Activated T-helper 1 cell treated with anti-CD3 and anti-CD28 coated beads, Interleukin-12 subunit alpha, Interleukin-12 subunit beta, Interleukin-2, Interleukin-4 antibody, amounts not matched to agents 30 ng/mL and 10 ng/mL and 1 ng/mL, durations not matched to agents 14 hours and 24 hours and 36 hours (primary cell): ENCODE measurements around the gene DNAJC24. TPM values are rescaled to one million over a fixed set of nuclear protein-coding genes. Genes with fewer than 3 reads are reported as not detected.
"Not testable (repeated sequence)": the region's sequence is repeated elsewhere in the genome, so short reads cannot be mapped to it uniquely, and the experiment has no call there.

Experiments used
- DNase-seq: peaks from one replicate; pipeline ENCODE4 v3.0.0; 2021; ENCODE audit warnings: low spot score
- H3K27ac Mint-ChIP-seq: one replicate; pipeline ENCODE4 v1.8.0; 2021; ENCODE audit warnings: mild to moderate bottlenecking, mixed read lengths
- H3K27me3 Mint-ChIP-seq: one replicate; pipeline ENCODE4 v1.8.0; 2022; ENCODE audit warnings: mild to moderate bottlenecking, moderate library complexity, mixed read lengths; ENCODE audit not compliant: insufficient read depth
- H3K36me3 Mint-ChIP-seq: one replicate; pipeline ENCODE4 v1.8.0; 2021; ENCODE audit warnings: low read depth, mixed read lengths
- H3K4me1 Mint-ChIP-seq: one replicate; pipeline ENCODE4 v1.8.0; 2021; ENCODE audit warnings: low read depth, mixed read lengths
- H3K4me3 Mint-ChIP-seq: one replicate; pipeline ENCODE4 v1.8.0; 2021; ENCODE audit warnings: mild to moderate bottlenecking, moderate library complexity, mixed read lengths
- H3K9me3 Mint-ChIP-seq: one replicate; pipeline ENCODE4 v1.8.0; 2021; ENCODE audit warnings: mixed read lengths
- intact Hi-C: fragments of 100-400 bp; cut with micrococcal nuclease; formaldehyde crosslinking; loops from one replicate; pipeline ENCODE4 v1.15.1; 2024
- total RNA-seq: library from RNA; stranded (reverse); gene quantifications from 2 replicates; pipeline ENCODE4 v1.2.3, GENCODE V29; 2022

Gene DNAJC24
- total RNA-seq, result 15.8 and 20.6 TPM in 2 replicates

GRCh38 chr11:31369348-31370329 lies at the start of gene DNAJC24, which contains the start of gene DCDC1:
Gene DNAJC24, plus strand, starts transcription at chr11:31369860. Its CDS starts 889 bp downstream, at chr11:31370749.
Gene DCDC1, minus strand, starts transcription at chr11:31369739. Its CDS starts 41,459 bp downstream, at chr11:31328280.
- intact Hi-C loops, result loop anchor here (1.0 to 10.0 kb wide), 7 partner anchors 8 to 1888 kb away; partner anchors contain the start of genes ARL14EP, EIF3M, ELP4 and HIPK3
- Mint-ChIP-seq H3K36me3 (peaks cover 10% of the 10 kb centered on the region), H3K27me3 (peaks cover 7% of the 10 kb centered on the region), H3K27ac (peak within 1 kb of the TSS; percentile 95), H3K4me3 (peak within 1 kb of the TSS; percentile 99), H3K4me1 (peaks cover 25% of the 10 kb centered on the region), H3K9me3 (no peaks in the 10 kb centered on the region)
- peak; percentile 89 for DNase-seq

- H3K4me1 Mint-ChIP-seq, intact Hi-C loops, H3K27me3 Mint-ChIP-seq, H3K4me3 Mint-ChIP-seq, H3K27ac Mint-ChIP-seq, H3K36me3 Mint-ChIP-seq, DNase-seq, H3K9me3 Mint-ChIP-seq: not testable (repeated sequence)
Measured at GRCh38 chr11:31321494-31321893, 48.2 kb upstream of the DNAJC24 start.

DNA sequence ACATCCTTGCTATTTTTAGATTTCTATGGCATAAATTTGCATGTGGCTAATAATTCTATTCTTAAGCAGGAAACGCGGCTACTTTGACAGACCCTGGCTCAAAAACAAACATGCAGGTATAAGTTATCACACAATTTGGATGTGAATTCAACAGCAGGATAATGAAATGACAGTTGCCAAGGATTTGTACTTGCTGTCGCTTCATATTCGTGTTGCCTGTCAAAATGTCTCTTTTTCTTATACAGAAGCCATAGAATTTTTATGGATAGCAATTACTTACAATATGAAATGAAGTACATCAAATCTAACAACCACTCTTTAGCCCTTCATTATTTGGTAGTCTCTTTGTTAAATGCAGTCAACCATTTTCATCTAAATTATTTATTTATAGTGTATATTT lies 46.5 kb upstream of the DNAJC24 start:
- no peak for DNase-seq
- no peaks in the 10 kb centered on the region for H3K9me3 Mint-ChIP-seq
- H3K4me1 Mint-ChIP-seq, result peaks cover 10% of the 10 kb centered on the region
- intact Hi-C loops, result no loop called here
- H3K27me3 Mint-ChIP-seq, result peaks cover 2% of the 10 kb centered on the region
- H3K4me3 Mint-ChIP-seq, result no peak overlapping the region
- no peak overlapping the region for H3K27ac Mint-ChIP-seq
- no peaks in the 10 kb centered on the region for H3K36me3 Mint-ChIP-seq

DNA sequence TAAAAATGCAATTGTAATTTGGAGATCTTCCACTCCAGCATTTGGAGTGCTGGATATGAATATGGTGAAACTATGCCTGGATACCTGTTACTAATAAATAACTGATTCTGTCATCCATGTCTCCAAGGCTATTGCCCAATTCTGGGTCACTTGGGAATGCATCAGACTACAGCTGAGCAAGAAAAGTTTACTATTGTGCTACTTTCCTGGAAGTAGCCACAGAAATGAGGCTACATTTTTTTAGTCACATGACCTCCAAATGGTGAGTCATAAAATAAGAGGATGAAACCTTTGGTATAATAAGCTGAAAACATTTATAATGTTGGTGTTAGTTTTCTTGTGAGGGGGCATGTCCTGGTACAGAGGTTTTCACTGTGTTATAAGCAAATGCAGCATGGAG lies 44.5 kb upstream of the DNAJC24 start:
- H3K4me3 Mint-ChIP-seq, result no peak overlapping the region
- H3K4me1 Mint-ChIP-seq, result peaks cover 10% of the 10 kb centered on the region
- H3K9me3 Mint-ChIP-seq, result no peaks in the 10 kb centered on the region
- H3K36me3 Mint-ChIP-seq, result no peaks in the 10 kb centered on the region
- H3K27me3 Mint-ChIP-seq, result peaks cover 2% of the 10 kb centered on the region
- no peak for DNase-seq
- intact Hi-C loops, result no loop called here
- no peak overlapping the region for H3K27ac Mint-ChIP-seq

DNA sequence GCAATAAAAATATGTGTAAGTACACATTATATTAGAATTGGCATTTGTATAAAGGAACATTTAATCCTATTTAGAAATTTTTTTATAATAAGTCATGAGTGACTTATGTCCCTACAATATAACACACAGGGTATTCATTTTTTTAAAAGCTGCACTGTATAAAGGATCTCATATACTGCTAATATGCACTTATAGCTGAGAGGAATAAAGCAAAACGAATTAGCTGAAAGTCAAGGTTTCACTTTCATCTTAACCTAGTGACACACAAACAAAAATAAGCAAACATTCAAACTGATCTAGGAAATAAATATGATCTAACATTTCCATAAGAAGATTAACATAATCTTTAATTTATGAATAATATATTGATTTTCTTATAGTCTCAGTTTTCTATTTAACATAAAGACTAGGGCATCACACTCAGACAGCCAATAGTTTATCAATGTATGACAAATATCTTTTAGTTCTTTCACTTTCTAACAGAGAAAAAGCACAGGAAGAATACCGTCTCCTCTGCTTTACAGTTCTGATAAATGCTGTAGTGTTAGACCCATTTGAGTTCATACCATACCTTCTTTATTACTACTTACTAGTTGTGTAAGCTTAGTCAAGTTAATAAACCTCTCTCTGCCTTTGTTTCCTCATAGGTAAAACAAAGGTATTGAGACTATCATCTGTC lies 43.1 kb upstream of the DNAJC24 start:
- no peaks in the 10 kb centered on the region for H3K36me3 Mint-ChIP-seq
- peaks cover 2% of the 10 kb centered on the region for H3K27me3 Mint-ChIP-seq
- no peaks in the 10 kb centered on the region for H3K9me3 Mint-ChIP-seq
- peaks cover 10% of the 10 kb centered on the region for H3K4me1 Mint-ChIP-seq
- no peak for DNase-seq
- H3K4me3 Mint-ChIP-seq, result no peak overlapping the region
- no peak overlapping the region for H3K27ac Mint-ChIP-seq
- intact Hi-C loops, result no loop called here

DNA sequence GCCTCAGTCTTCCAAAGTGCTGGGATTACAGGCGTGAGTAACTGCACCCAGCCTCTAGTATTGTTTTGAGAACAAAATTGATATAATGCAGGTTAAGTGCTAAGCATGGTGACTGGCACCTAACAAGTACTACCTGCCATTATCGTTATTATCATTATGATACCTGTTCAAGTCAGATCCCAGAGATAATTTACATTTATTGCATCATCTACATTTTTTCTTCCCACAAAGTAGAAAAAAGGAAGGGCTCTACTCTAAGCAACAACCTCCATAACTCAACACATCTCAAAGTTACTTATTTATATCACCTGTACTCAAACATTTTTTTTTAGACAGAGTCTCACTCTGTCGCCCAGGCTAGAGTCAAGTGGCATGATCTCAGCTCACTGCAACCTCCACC lies 42.2 kb upstream of the DNAJC24 start:
- intact Hi-C loops, result no loop called here
- Mint-ChIP-seq H3K9me3 (no peaks in the 10 kb centered on the region), H3K4me3 (no peak overlapping the region), H3K4me1 (peaks cover 10% of the 10 kb centered on the region), H3K27ac (no peak overlapping the region), H3K27me3 (peaks cover 2% of the 10 kb centered on the region), H3K36me3 (no peaks in the 10 kb centered on the region)
- no peak for DNase-seq

GRCh38 chr11:31328697-31329096 lies 41.0 kb upstream of the DNAJC24 start:
- peaks cover 10% of the 10 kb centered on the region for H3K4me1 Mint-ChIP-seq

DNA sequence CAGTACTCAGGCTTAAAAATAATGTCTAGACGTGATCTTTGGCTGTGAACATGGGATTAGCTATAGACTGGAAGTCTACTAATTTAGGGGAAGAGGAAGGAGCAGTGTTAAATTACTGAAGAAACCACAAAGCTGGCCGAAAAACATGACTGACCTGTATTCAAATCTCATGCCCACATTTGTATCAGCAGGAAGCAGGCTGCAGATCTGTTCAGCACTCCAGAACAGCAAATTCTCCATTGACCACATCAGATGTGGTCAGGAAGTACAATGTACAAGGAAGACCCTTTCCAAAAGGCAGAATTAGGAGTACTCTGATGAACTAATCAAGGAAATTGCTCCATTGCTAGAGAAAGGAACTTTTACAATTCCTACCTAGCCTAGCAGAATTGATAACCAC lies 31.9 kb upstream of the DNAJC24 start:
- no peaks in the 10 kb centered on the region for H3K27me3 Mint-ChIP-seq
- no peak overlapping the region for H3K4me3 Mint-ChIP-seq
- no peak overlapping the region for H3K27ac Mint-ChIP-seq
- H3K36me3 Mint-ChIP-seq, result no peaks in the 10 kb centered on the region
- intact Hi-C loops, result no loop called here
- H3K9me3 Mint-ChIP-seq, result no peaks in the 10 kb centered on the region
- H3K4me1 Mint-ChIP-seq, result no peaks in the 10 kb centered on the region
- no peak for DNase-seq

More at GRCh38 chr11:31328697-31329096, 41.0 kb upstream of the DNAJC24 start:
- H3K27me3 Mint-ChIP-seq, result peaks cover 2% of the 10 kb centered on the region
- DNase-seq, result no peak
- H3K36me3 Mint-ChIP-seq, result no peaks in the 10 kb centered on the region
- intact Hi-C loops, result no loop called here
- H3K4me3 Mint-ChIP-seq, result no peak overlapping the region
- no peaks in the 10 kb centered on the region for H3K9me3 Mint-ChIP-seq
- no peak overlapping the region for H3K27ac Mint-ChIP-seq

DNA sequence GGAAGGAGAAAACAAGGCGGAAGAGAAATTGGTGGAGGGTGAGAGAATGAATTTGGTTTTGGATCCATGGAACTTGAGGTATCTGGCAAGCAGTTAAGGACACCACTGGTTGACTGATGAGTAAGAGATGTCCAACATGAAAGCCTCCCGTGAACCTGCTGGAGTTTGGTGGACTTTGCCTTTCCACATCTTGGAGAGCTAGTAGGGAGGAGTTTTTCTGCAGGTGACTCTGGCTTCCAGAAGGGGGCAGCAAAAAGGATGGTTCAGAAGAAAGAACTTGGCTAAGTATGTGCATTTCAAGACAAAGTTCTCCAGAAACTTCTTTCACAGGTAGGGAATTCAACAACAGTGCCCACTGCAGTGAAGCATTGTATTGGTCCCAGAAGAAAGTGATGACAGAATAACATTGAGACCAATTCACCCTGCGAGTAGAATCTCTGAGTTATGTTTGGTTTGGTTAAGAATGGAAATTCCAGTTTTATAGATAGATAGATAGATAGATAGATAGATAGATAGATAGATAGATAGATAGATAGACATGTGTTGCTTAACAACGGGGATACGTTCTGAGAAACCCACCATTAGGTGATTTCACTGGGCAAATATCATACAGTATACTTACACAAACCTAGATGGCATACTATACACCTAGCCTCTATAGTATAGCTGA lies 28.6 kb upstream of the DNAJC24 start:
- Mint-ChIP-seq H3K4me1 (no peaks in the 10 kb centered on the region), H3K36me3 (no peaks in the 10 kb centered on the region), H3K4me3 (no peak overlapping the region), H3K27me3 (peaks cover 2% of the 10 kb centered on the region), H3K9me3 (no peaks in the 10 kb centered on the region), H3K27ac (no peak overlapping the region)
- DNase-seq, result no peak
- intact Hi-C loops, result no loop called here

DNA sequence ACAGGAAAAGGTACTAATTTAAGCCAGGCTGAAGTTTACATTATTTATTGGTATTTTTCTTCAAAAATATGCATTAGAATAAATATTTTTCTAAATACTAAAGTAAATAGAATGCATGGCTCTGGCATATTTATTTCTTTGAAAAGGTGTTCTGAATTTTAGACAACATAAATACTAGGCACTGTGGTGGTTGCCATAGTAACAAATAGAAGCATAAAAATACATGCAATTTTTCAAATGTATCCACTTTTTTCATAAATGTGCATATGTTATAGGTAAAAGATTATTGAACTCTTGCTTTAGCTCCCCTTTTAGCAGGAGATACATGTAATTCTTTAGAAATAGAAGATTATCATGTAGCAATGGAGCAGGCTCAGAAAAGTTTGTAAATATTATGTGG lies 18.5 kb upstream of the DNAJC24 start:
- DNase-seq, result no peak
- Mint-ChIP-seq H3K4me3 (no peak overlapping the region), H3K4me1 (no peaks in the 10 kb centered on the region), H3K36me3 (no peaks in the 10 kb centered on the region), H3K27ac (no peak overlapping the region), H3K27me3 (peaks cover 4% of the 10 kb centered on the region), H3K9me3 (no peaks in the 10 kb centered on the region)
- intact Hi-C loops, result no loop called here

GRCh38 chr11:31355131-31355530 lies 14.5 kb upstream of the DNAJC24 start:
- no peaks in the 10 kb centered on the region for H3K4me1 Mint-ChIP-seq
- peaks cover 4% of the 10 kb centered on the region for H3K27me3 Mint-ChIP-seq
- H3K27ac Mint-ChIP-seq, result no peak overlapping the region
- H3K36me3 Mint-ChIP-seq, result no peaks in the 10 kb centered on the region
- H3K4me3 Mint-ChIP-seq, result no peak overlapping the region
- no peaks in the 10 kb centered on the region for H3K9me3 Mint-ChIP-seq
- DNase-seq, result no peak
- intact Hi-C loops, result no loop called here

DNA sequence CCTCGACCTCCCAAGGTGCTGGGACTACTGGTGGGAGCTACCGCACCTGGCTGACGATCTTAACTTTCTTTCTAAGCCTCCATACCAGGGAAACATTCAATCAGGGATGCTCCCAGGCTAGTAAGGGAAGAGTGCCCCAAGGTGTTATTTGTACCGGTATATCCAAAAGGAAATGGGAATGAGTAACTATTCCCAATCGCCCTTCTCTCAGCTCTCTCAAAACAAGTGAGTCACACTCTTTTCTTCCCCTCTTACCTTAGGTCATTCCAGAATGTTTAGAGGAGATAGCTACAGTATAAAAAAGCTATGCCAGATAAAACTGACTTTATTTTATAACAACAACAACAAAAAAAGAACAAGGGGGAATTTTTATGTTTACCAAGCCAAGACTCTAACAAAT lies 13.8 kb upstream of the DNAJC24 start:
- no peaks in the 10 kb centered on the region for H3K36me3 Mint-ChIP-seq
- no peaks in the 10 kb centered on the region for H3K9me3 Mint-ChIP-seq
- no peak for DNase-seq
- no peaks in the 10 kb centered on the region for H3K4me1 Mint-ChIP-seq
- peaks cover 4% of the 10 kb centered on the region for H3K27me3 Mint-ChIP-seq
- intact Hi-C loops, result no loop called here
- no peak overlapping the region for H3K4me3 Mint-ChIP-seq
- H3K27ac Mint-ChIP-seq, result no peak overlapping the region
